GM12891 (cell line): ENCODE data around the gene IFT57.

Source experiments
- PAX5 ChIP-seq: IDR thresholded peaks from 2 replicates; pipeline ENCODE4 v1.6.1; 2011; ENCODE audit warnings: low read length, moderate library complexity, mild to moderate bottlenecking; ENCODE audit not compliant: insufficient read depth, severe bottlenecking
- POLR2A ChIP-seq: IDR thresholded peaks from 2 replicates; pipeline ENCODE4 v1.6.1; 2011; ENCODE audit warnings: low read depth, low read length, control low read depth
- POLR2AphosphoS5 ChIP-seq: IDR thresholded peaks from 2 replicates; pipeline ENCODE4 v1.6.1; 2011; ENCODE audit warnings: low read depth, low read length, control low read depth
- SPI1 ChIP-seq: IDR thresholded peaks from 2 replicates; pipeline ENCODE4 v1.6.1; 2011; ENCODE audit warnings: low read depth, low read length, control low read depth
- TAF1 ChIP-seq: IDR thresholded peaks from 2 replicates; pipeline ENCODE4 v1.6.1; 2011; ENCODE audit warnings: low read depth, low read length, control low read depth

DNA sequence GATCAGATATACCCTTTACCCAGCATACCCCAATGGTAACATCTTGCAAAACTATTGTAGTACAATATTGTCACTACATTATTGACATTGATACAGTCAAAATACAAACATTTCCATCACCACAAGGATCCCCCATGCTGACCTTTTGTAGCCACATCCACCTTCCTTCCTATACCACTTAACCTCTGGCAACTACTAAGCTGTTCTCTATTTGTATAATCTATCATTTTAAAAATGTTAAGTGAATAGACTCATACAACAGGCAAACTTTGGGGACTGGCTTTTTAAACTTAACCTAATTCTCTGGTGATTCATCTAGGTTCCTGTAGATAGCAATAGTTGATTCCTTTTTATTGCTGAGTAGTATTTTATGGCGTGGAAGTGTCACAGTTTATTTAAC, 29.6 kb upstream of the IFT57 start:
- TF ChIP-seq POLR2A (no peak), TAF1 (no peak), POLR2AphosphoS5 (no peak), PAX5 (no peak), SPI1 (no peak)
